ENCODE measurements around the gene PRDM15.

The PRDM15 gene

DNA sequence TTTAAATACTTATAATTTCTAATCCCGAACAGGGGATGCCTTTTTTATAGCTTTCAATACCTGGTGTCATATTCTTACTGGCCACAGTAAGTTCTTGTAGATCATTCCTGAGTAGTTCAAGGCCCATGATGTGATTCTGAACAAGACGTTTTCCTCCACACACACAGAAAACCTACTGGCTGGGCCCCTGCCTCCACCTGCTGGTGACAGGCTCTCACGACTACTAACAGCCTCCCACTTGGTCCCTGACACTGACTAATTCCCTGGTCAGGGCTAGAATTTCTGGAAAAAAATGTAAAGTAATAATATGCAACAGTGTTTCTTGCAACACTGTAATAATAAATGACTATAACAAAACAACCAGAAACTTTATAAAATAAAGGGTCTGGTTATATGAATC lies 61.9 kb downstream of the PRDM15 start:
- Histone ChIP-seq H4K12ac (ENCODE audit: low read depth, low read length) (no peak overlapping the region), H3K27ac (ENCODE audit: low read depth, low read length) (no peak overlapping the region), H3K4ac (ENCODE audit: low read depth, low read length) (no peak overlapping the region), H3K4me1 (ENCODE audit: control insufficient read depth in 1 of 2, insufficient read depth in 2 of 2, low read length in 2 of 2) (no peaks in the 10 kb centered on the region), H4K91ac (ENCODE audit: low read depth, low read length) (no peak overlapping the region), H2BK12ac (ENCODE audit: low read length) (no peak overlapping the region), H3K79me2 (ENCODE audit: control insufficient read depth, insufficient read depth, low read length, poor library complexity) (no peaks in the 10 kb centered on the region), H3K4me3 (ENCODE audit: low read depth, low read length) (no peak overlapping the region), H3K79me1 (ENCODE audit: low read length) (no peaks in the 10 kb centered on the region), H3K14ac (ENCODE audit: low read length) (no peak overlapping the region), H3K9ac (ENCODE audit: low read length) (no peak overlapping the region), H3K36me3 (ENCODE audit: control insufficient read depth in 1 of 2, insufficient read depth in 2 of 2, low read length in 2 of 2) (peaks cover 31 to 35% of the 10 kb centered on the region in 2 experiments), H2AK5ac (ENCODE audit: low read length) (no peak overlapping the region), H3K27me3 (ENCODE audit: insufficient read depth, low read length) (no peaks in the 10 kb centered on the region), H3K23ac (ENCODE audit: low read length) (no peak overlapping the region), H3K18ac (ENCODE audit: low read length) (no peak overlapping the region), H3K9me3 (ENCODE audit: insufficient read depth, low read depth, low read length) (peaks cover 2% of the 10 kb centered on the region), H2AFZ (ENCODE audit: insufficient read depth, low read length, poor library complexity) (no peak overlapping the region), H4K8ac (ENCODE audit: low read depth, low read length) (no peak overlapping the region), H2BK5ac (ENCODE audit: low read depth, low read length, poor library complexity) (no peak overlapping the region), H2BK120ac (ENCODE audit: insufficient read depth, low read length, poor library complexity) (no peak overlapping the region), H3K4me2 (ENCODE audit: low read length) (no peak overlapping the region)
- peak; percentile 77 to 83 for DNase-seq
- WGBS (ENCODE audit: extremely low coverage, insufficient coverage, insufficient read length), result no CpG with 5 or more reads among the region's 3 CpGs

DNA sequence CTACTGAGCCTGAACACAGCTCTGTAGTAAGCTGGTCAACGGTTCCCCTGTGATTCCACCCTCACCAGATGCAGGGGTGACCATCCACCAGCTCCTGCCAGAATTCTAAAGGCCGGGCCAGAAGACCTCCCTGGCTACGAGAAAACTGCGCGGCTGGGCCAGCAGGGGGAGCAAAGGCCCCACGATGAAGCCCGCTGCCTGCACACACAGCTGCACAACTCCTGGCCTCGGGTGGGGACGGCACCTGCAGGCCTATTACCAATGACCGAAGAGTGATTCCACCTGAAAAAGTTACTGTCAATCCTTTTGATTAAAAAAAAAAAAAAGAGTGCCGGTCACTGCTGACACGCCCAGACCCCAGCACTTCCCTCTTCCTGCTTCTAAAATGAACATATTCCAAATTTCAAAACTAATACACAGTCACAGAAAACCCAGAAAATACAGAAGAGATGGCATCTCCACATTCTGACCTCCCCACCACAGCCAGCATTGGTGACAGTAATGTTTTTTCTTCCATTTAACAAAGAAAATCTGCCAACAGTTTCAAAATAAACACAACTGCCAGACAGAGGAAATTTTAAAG lies 62.5 kb downstream of the PRDM15 start:
- Histone ChIP-seq H3K36me3 (ENCODE audit: control insufficient read depth in 1 of 2, insufficient read depth in 2 of 2, low read length in 2 of 2) (peaks cover 29% of the 10 kb centered on the region in 2 experiments), H3K79me2 (ENCODE audit: control insufficient read depth, insufficient read depth, low read length, poor library complexity) (no peaks in the 10 kb centered on the region), H3K27ac (ENCODE audit: low read depth, low read length) (no peak overlapping the region), H2BK12ac (ENCODE audit: low read length) (no peak overlapping the region), H3K23ac (ENCODE audit: low read length) (no peak overlapping the region), H3K9ac (ENCODE audit: low read length) (no peak overlapping the region), H3K4me1 (ENCODE audit: control insufficient read depth in 1 of 2, insufficient read depth in 2 of 2, low read length in 2 of 2) (no peaks in the 10 kb centered on the region), H2BK120ac (ENCODE audit: insufficient read depth, low read length, poor library complexity) (no peak overlapping the region), H2BK5ac (ENCODE audit: low read depth, low read length, poor library complexity) (no peak overlapping the region), H3K14ac (ENCODE audit: low read length) (no peak overlapping the region), H4K91ac (ENCODE audit: low read depth, low read length) (no peak overlapping the region), H3K18ac (ENCODE audit: low read length) (no peak overlapping the region), H3K27me3 (ENCODE audit: insufficient read depth, low read length) (no peaks in the 10 kb centered on the region), H2AK5ac (ENCODE audit: low read length) (no peak overlapping the region), H4K8ac (ENCODE audit: low read depth, low read length) (no peak overlapping the region), H3K4me3 (ENCODE audit: low read depth, low read length) (peak overlapping the region; percentile 37), H4K12ac (ENCODE audit: low read depth, low read length) (no peak overlapping the region), H3K4me2 (ENCODE audit: low read length) (no peak overlapping the region), H3K9me3 (ENCODE audit: insufficient read depth, low read depth, low read length) (peaks cover 2% of the 10 kb centered on the region), H3K4ac (ENCODE audit: low read depth, low read length) (no peak overlapping the region), H2AFZ (ENCODE audit: insufficient read depth, low read length, poor library complexity) (no peak overlapping the region), H3K79me1 (ENCODE audit: low read length) (no peaks in the 10 kb centered on the region)
- peak; percentile 55 to 78 for DNase-seq
- WGBS (ENCODE audit: extremely low coverage, insufficient coverage, insufficient read length), result no CpG with 5 or more reads among the region's 12 CpGs

- no peak overlapping the region for H4K91ac ChIP-seq (ENCODE audit: low read depth, low read length)
- no peaks in the 10 kb centered on the region for H3K79me1 ChIP-seq (ENCODE audit: low read length)
- WGBS (ENCODE audit: extremely low coverage, insufficient coverage, insufficient read length), result no CpG with 5 or more reads among the region's 50 CpGs
- H3K23ac ChIP-seq (ENCODE audit: low read length), result no peak overlapping the region
- peak overlapping the region; percentile 37 for H3K4me3 ChIP-seq (ENCODE audit: low read depth, low read length)
- H2BK12ac ChIP-seq (ENCODE audit: low read length), result no peak overlapping the region
- H4K12ac ChIP-seq (ENCODE audit: low read depth, low read length), result no peak overlapping the region
- no peak overlapping the region for H3K4ac ChIP-seq (ENCODE audit: low read depth, low read length)
- no peak overlapping the region for H2AK5ac ChIP-seq (ENCODE audit: low read length)
- H3K18ac ChIP-seq (ENCODE audit: low read length), result no peak overlapping the region
- H2BK5ac ChIP-seq (ENCODE audit: low read depth, low read length, poor library complexity), result no peak overlapping the region
- H3K9ac ChIP-seq (ENCODE audit: low read length), result no peak overlapping the region
- no peak overlapping the region for H2BK120ac ChIP-seq (ENCODE audit: insufficient read depth, low read length, poor library complexity)
- no peaks in the 10 kb centered on the region for H3K27me3 ChIP-seq (ENCODE audit: insufficient read depth, low read length)
- no peaks in the 10 kb centered on the region for H3K4me1 ChIP-seq (ENCODE audit: control insufficient read depth in 1 of 2, insufficient read depth in 2 of 2, low read length in 2 of 2)
- peaks cover 25 to 29% of the 10 kb centered on the region in 2 experiments for H3K36me3 ChIP-seq (ENCODE audit: control insufficient read depth in 1 of 2, insufficient read depth in 2 of 2, low read length in 2 of 2)
- no peak overlapping the region for H3K27ac ChIP-seq (ENCODE audit: low read depth, low read length)
- H3K4me2 ChIP-seq (ENCODE audit: low read length), result no peak overlapping the region
- no peak for DNase-seq
- no peaks in the 10 kb centered on the region for H3K79me2 ChIP-seq (ENCODE audit: control insufficient read depth, insufficient read depth, low read length, poor library complexity)
- no peak overlapping the region for H3K14ac ChIP-seq (ENCODE audit: low read length)
- peaks cover 2% of the 10 kb centered on the region for H3K9me3 ChIP-seq (ENCODE audit: insufficient read depth, low read depth, low read length)
- no peak overlapping the region for H4K8ac ChIP-seq (ENCODE audit: low read depth, low read length)
- no peak overlapping the region for H2AFZ ChIP-seq (ENCODE audit: insufficient read depth, low read length, poor library complexity)
Observed at GRCh38 chr21:41815652-41816582, 63.2 kb downstream of the PRDM15 start.

DNA sequence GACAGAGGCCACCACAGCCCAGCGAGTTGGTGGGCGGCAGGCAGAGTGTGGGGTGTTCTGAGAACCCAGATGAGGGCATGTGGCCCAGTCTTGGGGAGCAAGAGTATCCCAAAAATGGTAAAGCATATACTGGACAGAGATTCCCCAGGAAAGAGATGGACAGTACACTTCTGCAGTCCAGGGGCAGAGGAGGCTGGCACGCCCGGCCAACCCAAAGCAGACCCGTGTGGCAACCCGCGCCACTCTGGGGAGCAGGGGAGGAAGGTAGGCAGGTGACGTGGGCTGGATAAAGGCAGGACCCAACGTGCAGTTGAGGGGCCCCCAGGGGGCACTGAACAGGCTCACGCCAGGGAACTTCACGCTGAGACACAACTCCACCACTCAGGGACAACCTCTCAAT lies 65.9 kb downstream of the PRDM15 start:
- no peak overlapping the region for H4K8ac ChIP-seq (ENCODE audit: low read depth, low read length)

More for the DNA sequence above, 65.9 kb downstream of the PRDM15 start:
- H2BK120ac ChIP-seq (ENCODE audit: insufficient read depth, low read length, poor library complexity), result no peak overlapping the region
- no peak overlapping the region for H2AK5ac ChIP-seq (ENCODE audit: low read length)
- H3K9ac ChIP-seq (ENCODE audit: low read length), result no peak overlapping the region
- no peak overlapping the region for H3K14ac ChIP-seq (ENCODE audit: low read length)
- H2AFZ ChIP-seq (ENCODE audit: insufficient read depth, low read length, poor library complexity), result no peak overlapping the region
- H3K79me2 ChIP-seq (ENCODE audit: control insufficient read depth, insufficient read depth, low read length, poor library complexity), result no peaks in the 10 kb centered on the region
- WGBS (ENCODE audit: extremely low coverage, insufficient coverage, insufficient read length), result no CpG with 5 or more reads among the region's 11 CpGs
- no peak for DNase-seq
- no peak overlapping the region for H3K4me2 ChIP-seq (ENCODE audit: low read length)
- no peak overlapping the region for H3K23ac ChIP-seq (ENCODE audit: low read length)
- no peak overlapping the region for H4K12ac ChIP-seq (ENCODE audit: low read depth, low read length)
- no peak overlapping the region for H3K4me3 ChIP-seq (ENCODE audit: low read depth, low read length)
- no peaks in the 10 kb centered on the region for H3K79me1 ChIP-seq (ENCODE audit: low read length)
- H3K36me3 ChIP-seq (ENCODE audit: control insufficient read depth in 1 of 2, insufficient read depth in 2 of 2, low read length in 2 of 2), result peaks cover 30 to 31% of the 10 kb centered on the region in 2 experiments
- no peaks in the 10 kb centered on the region for H3K9me3 ChIP-seq (ENCODE audit: insufficient read depth, low read depth, low read length)
- no peak overlapping the region for H2BK5ac ChIP-seq (ENCODE audit: low read depth, low read length, poor library complexity)
- H3K18ac ChIP-seq (ENCODE audit: low read length), result no peak overlapping the region
- no peaks in the 10 kb centered on the region for H3K27me3 ChIP-seq (ENCODE audit: insufficient read depth, low read length)
- H3K4ac ChIP-seq (ENCODE audit: low read depth, low read length), result no peak overlapping the region
- no peaks in the 10 kb centered on the region for H3K4me1 ChIP-seq (ENCODE audit: control insufficient read depth in 1 of 2, insufficient read depth in 2 of 2, low read length in 2 of 2)
- H3K27ac ChIP-seq (ENCODE audit: low read depth, low read length), result no peak overlapping the region
- H2BK12ac ChIP-seq (ENCODE audit: low read length), result no peak overlapping the region
- no peak overlapping the region for H4K91ac ChIP-seq (ENCODE audit: low read depth, low read length)
